ENCODE results near the gene AGAP3.

DNA sequence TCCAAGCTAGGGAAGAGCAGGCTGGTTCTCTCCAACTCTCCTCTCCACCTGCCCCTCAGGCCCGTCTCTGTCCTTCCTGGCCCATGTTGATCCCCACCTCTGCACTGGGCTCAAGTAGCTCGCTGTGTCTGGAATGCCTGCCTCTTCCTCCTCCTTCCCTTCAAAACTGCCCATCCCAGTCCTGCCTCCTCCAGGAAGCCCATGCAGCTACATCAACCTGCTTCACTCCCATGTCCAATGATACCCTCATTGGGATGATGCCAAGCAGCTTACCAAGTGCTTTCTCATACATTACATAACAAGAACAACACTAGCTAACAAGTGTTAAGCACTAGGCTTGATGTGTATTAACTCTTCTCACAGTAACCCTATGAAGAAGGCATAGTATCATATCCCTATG, 92.6 kb downstream of the AGAP3 start:
- no peak for TF ChIP-seq GATA2 (IDR thresholded peaks at IDR 0.05; ENCODE audit: low read depth, low read length)
- no peak for TF ChIP-seq GATA3 (IDR thresholded peaks at IDR 0.05; ENCODE audit: low read depth, low read length)
